B cell (primary cell): ENCODE measurements around the gene AKR7A3. TPM values are rescaled to one million over a fixed set of nuclear protein-coding genes. Genes with fewer than 3 reads are reported as not detected.

ENCODE experiments used
- ATAC-seq: fragments of 200-7000 bp; cut with Tn5 transposase; one replicate; pipeline ENCODE4 v1.10.0; 2021; ENCODE audit warnings: low read depth, mild to moderate bottlenecking, moderate number of reproducible peaks, moderate library complexity
- CTCF ChIA-PET: fragments of 350-600 bp; sonication (Branson Sonifier 250); formaldehyde crosslinking; loops from one replicate; lab custom pipeline; 2021; ENCODE audit warnings: antibody characterized with exemption, inconsistent platforms; lab: Charles Lee
- POLR2A ChIA-PET: fragments of 350-600 bp; sonication (Branson Sonifier 250); formaldehyde crosslinking; loops from one replicate; lab custom pipeline; 2021; ENCODE audit warnings: antibody characterized with exemption; lab: Charles Lee
- DNase-seq: peaks from one replicate; pipeline ENCODE4 v3.0.0; 2013
- H2AFZ ChIP-seq: 2 replicates; pipeline ENCODE4 v1.6.1; 2012; ENCODE audit warnings: mild to moderate bottlenecking, low read depth, low read length; ENCODE audit not compliant: insufficient read depth, poor library complexity, severe bottlenecking
- H3K27ac ChIP-seq, 2 donors: 1 replicate in 1 of 2; 2 replicates in 1 of 2; pipeline ENCODE4 v1.5.1; 2012 to 2013; ENCODE audit warnings: low read length in 2 of 2, mild to moderate bottlenecking in 2 of 2, moderate library complexity in 1 of 2
- H3K27me3 ChIP-seq, 4 experiments: fragments of 200-600 bp in 1 of 4; sonication (generic) in 1 of 4; replicated peaks in 1 of 4; 1 replicate in 2 of 4; 2 replicates in 2 of 4; pipeline versions ENCODE4 v1.6.1 to v1.7.0; 2013 to 2016; ENCODE audit warnings: low read length in 3 of 4, mild to moderate bottlenecking in 2 of 4, mixed read lengths in 1 of 4, moderate library complexity in 1 of 4; ENCODE audit not compliant: insufficient read depth in 4 of 4, control insufficient read depth in 3 of 4; ENCODE audit errors: control extremely low read depth in 1 of 4
- H3K36me3 ChIP-seq, 2 experiments: replicated peaks in 1 of 2; 1 replicate in 1 of 2; 2 replicates in 1 of 2; pipeline versions ENCODE4 v1.6.1 to v1.7.1; 2013; ENCODE audit warnings: low read length in 1 of 2; ENCODE audit not compliant: insufficient read depth in 2 of 2, control insufficient read depth in 1 of 2; ENCODE audit errors: control extremely low read depth in 1 of 2, extremely low read depth in 1 of 2
- H3K4me1 ChIP-seq, 2 donors: fragments of 200-600 bp in 1 of 2; sonication (generic) in 1 of 2; 1 replicate in 1 of 2; 2 replicates in 1 of 2; pipeline versions ENCODE4 v1.5.1 to v1.6.1; 2013 to 2017; ENCODE audit warnings: low read length in 2 of 2; ENCODE audit not compliant: control insufficient read depth in 2 of 2, insufficient read depth in 2 of 2
- H3K4me2 ChIP-seq: replicated peaks from 2 replicates; pipeline ENCODE3; 2012; ENCODE audit warnings: mild to moderate bottlenecking, low read depth, low read length; ENCODE audit not compliant: poor library complexity, severe bottlenecking
- H3K4me3 ChIP-seq, 5 experiments: fragments of 200-600 bp in 1 of 5; sonication (generic) in 1 of 5; 1 replicate in 3 of 5; 2 replicates in 2 of 5; pipeline versions ENCODE4 v1.5.1 to v1.7.0; 2011 to 2016; ENCODE audit warnings: low read length in 4 of 5, mild to moderate bottlenecking in 4 of 5, low read depth in 2 of 5, control low read depth in 1 of 5, moderate library complexity in 1 of 5; ENCODE audit not compliant: insufficient read depth in 1 of 5; ENCODE audit errors: control extremely low read depth in 1 of 5, extremely low read depth in 1 of 5
- H3K79me2 ChIP-seq: fragments of 200-600 bp; sonication (generic); one replicate; pipeline ENCODE4 v1.6.0; 2016; ENCODE audit warnings: low read length; ENCODE audit not compliant: control insufficient read depth, insufficient read depth
- H3K9ac ChIP-seq: fragments of 200-600 bp; sonication (generic); 2 replicates; pipeline ENCODE4 v1.6.1; 2017; ENCODE audit warnings: mild to moderate bottlenecking, low read length, moderate library complexity
- H3K9me3 ChIP-seq, 3 donors: one replicate each; pipeline versions ENCODE4 v1.6.1 to v1.7.1; 2013; ENCODE audit warnings: low read length in 2 of 3; ENCODE audit not compliant: control insufficient read depth in 2 of 3, insufficient read depth in 1 of 3; ENCODE audit errors: control extremely low read depth in 1 of 3
- H4K20me1 ChIP-seq: 2 replicates; pipeline ENCODE4 v1.6.0; 2012; ENCODE audit warnings: mild to moderate bottlenecking, low read length; ENCODE audit not compliant: insufficient read depth, control insufficient read depth, poor library complexity, severe bottlenecking
- H3K27ac Mint-ChIP-seq: one replicate; pipeline ENCODE4 v1.8.0; 2021; ENCODE audit warnings: mixed read lengths
- H3K27me3 Mint-ChIP-seq: one replicate; pipeline ENCODE4 v1.8.0; 2021; ENCODE audit warnings: mixed read lengths
- H3K4me1 Mint-ChIP-seq: one replicate; pipeline ENCODE4 v1.8.0; 2021; ENCODE audit warnings: mixed read lengths
- H3K4me3 Mint-ChIP-seq: one replicate; pipeline ENCODE4 v1.8.0; 2021; ENCODE audit warnings: mixed read lengths
- H3K9me3 Mint-ChIP-seq: one replicate; pipeline ENCODE4 v1.8.0; 2022; ENCODE audit warnings: mixed read lengths; ENCODE audit not compliant: insufficient read depth
- EZH2 ChIP-seq: IDR thresholded peaks from 2 replicates; pipeline ENCODE4 v1.6.1; 2012; ENCODE audit warnings: borderline replicate concordance, low read depth, mild to moderate bottlenecking, moderate library complexity, low read length; ENCODE audit not compliant: insufficient read depth, poor library complexity, severe bottlenecking
- WGBS: methylation state at CpG from one replicate; pipeline ENCODE4 v1.1.5; 2013; ENCODE audit warnings: missing lambda C conversion rate; ENCODE audit not compliant: insufficient coverage; 5-methylcytosine and 5-hydroxymethylcytosine counted together
- intact Hi-C: fragments of 100-400 bp; cut with micrococcal nuclease; formaldehyde crosslinking; loops from one replicate; pipeline ENCODE4 v1.10.0; 2022
- polyA plus RNA-seq: library from polyadenylated mRNA; depleted of rRNA; stranded (reverse); fragments of >200 nt; gene quantifications from 2 replicates; pipeline ENCODE4 v1.2.3, GENCODE V29; 2012
- total RNA-seq, 2 donors: library from RNA; stranded (reverse); fragments of 120-200 nt in 1 of 2; gene quantifications; 1 replicate in 1 of 2; 2 replicates in 1 of 2; pipeline versions ENCODE4 v1.2.3 to v1.2.4, GENCODE V29; 2013 to 2022
- TF ChIP-seq, protein P1 (sequence below): fragments of 200-600 bp; IDR thresholded peaks from one replicate; pipeline ENCODE4 v1.8.0; 2022; ENCODE audit warnings: antibody characterized with exemption, mild to moderate bottlenecking

The AKR7A3 gene
- total and polyA plus RNA-seq, 2 donors (not counting 1 experiment from before 2014, with no cell fraction given) = 0.97 to 1.8 TPM

DNA sequence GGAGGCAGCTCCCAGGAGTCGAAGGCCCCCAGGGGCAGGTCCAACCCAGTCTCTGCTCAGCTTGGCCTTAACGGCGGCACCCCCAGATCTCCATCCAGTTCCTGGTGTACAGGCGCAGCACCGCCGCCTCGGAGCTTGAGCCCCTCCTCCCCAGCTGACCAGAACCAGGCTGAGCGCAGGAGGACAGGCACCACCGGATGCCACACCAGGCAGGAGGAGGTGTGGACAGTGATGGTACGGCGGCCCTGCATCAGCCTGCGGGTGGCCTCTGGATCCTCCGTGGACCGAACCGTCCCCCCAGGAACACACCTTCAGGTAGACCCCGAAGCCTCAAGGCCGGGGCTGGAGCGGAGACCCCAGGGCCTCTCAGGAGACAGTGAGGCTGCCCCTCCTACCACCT lies 39.9 kb upstream of the AKR7A3 start:
- ChIA-PET POLR2A (no interaction called here), CTCF (no interaction called here)
- no peaks in the 10 kb centered on the region for H3K27me3 Mint-ChIP-seq
- no peaks in the 10 kb centered on the region for H3K4me1 Mint-ChIP-seq
- Histone ChIP-seq H3K27me3 (no peaks in the 10 kb centered on the region), H2AFZ (no peak overlapping the region), H3K79me2 (peaks cover 18% of the 10 kb centered on the region), H4K20me1 (no peaks in the 10 kb centered on the region), H3K4me3 (no peak overlapping the region), H3K27ac (no peak overlapping the region), H3K9ac (no peak overlapping the region), H3K36me3 (peaks cover 0 to 41% of the 10 kb centered on the region in 2 experiments), H3K4me2 (no peak overlapping the region), H3K4me1 (no peaks in the 10 kb centered on the region), H3K9me3 (no peaks in the 10 kb centered on the region)
- H3K4me3 Mint-ChIP-seq = no peak overlapping the region
- WGBS = 98% methylated on average over 14 of the region's 18 CpGs
- H3K27ac Mint-ChIP-seq = no peak overlapping the region
- DNase-seq (no peak), ATAC-seq (no peak)
- TF ChIP-seq EZH2 = no peak
- TF ChIP-seq, protein P1, sequence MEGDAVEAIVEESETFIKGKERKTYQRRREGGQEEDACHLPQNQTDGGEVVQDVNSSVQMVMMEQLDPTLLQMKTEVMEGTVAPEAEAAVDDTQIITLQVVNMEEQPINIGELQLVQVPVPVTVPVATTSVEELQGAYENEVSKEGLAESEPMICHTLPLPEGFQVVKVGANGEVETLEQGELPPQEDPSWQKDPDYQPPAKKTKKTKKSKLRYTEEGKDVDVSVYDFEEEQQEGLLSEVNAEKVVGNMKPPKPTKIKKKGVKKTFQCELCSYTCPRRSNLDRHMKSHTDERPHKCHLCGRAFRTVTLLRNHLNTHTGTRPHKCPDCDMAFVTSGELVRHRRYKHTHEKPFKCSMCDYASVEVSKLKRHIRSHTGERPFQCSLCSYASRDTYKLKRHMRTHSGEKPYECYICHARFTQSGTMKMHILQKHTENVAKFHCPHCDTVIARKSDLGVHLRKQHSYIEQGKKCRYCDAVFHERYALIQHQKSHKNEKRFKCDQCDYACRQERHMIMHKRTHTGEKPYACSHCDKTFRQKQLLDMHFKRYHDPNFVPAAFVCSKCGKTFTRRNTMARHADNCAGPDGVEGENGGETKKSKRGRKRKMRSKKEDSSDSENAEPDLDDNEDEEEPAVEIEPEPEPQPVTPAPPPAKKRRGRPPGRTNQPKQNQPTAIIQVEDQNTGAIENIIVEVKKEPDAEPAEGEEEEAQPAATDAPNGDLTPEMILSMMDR = no peak
- no peaks in the 10 kb centered on the region for H3K9me3 Mint-ChIP-seq
- intact Hi-C loops = no loop called here

DNA sequence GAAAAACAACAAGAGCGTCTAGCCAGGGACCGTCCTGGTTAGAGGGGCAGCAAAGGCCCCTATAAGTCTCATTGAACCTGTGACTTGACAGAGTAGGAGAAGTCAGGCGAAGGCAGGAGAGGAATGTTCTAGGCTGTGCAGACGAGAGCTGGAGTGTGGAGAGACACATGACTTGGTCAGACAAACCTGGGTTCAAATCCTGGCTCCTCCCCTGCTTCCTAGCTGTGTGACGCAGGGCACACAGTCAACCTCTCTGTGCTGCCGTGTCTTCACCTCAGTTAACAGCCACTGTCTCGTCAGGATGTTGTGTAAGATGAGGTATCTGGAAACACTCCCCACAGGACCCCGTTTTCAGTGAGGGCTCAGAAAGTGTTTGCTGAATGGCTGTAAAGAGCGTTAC lies 39.2 kb upstream of the AKR7A3 start:
- intact Hi-C loops = no loop called here
- Histone ChIP-seq H3K4me1 (no peaks in the 10 kb centered on the region), H2AFZ (no peak overlapping the region), H3K4me3 (no peak overlapping the region), H3K9ac (no peak overlapping the region), H3K4me2 (no peak overlapping the region), H3K27me3 (no peaks in the 10 kb centered on the region), H3K36me3 (peaks cover 0 to 41% of the 10 kb centered on the region in 2 experiments), H3K79me2 (peaks cover 22% of the 10 kb centered on the region), H4K20me1 (no peaks in the 10 kb centered on the region), H3K9me3 (no peaks in the 10 kb centered on the region), H3K27ac (no peak overlapping the region)
- ATAC-seq = no peak
- ChIA-PET CTCF (no interaction called here), POLR2A (no interaction called here)
- Mint-ChIP-seq H3K27me3 (no peaks in the 10 kb centered on the region), H3K4me1 (no peaks in the 10 kb centered on the region), H3K9me3 (no peaks in the 10 kb centered on the region), H3K4me3 (no peak overlapping the region), H3K27ac (no peak overlapping the region)
- 95% methylated on average over 7 of the region's 9 CpGs for WGBS
- TF ChIP-seq, protein P1 = no peak
- TF ChIP-seq EZH2 = no peak
- no peak for DNase-seq
